Liver (tissue), 9 donors: ENCODE results near the gene TP63. TPM values are rescaled to one million over a fixed set of nuclear protein-coding genes. Genes with fewer than 3 reads are reported as not detected.

Experiments
- DNase-seq: peaks from one replicate; pipeline ENCODE4 v3.0.0-alpha.2; 2017; ENCODE audit warnings: low spot score
- H3K27ac ChIP-seq, 2 donors: one replicate each; pipeline ENCODE4 v1.7.0; 2013; ENCODE audit warnings: inconsistent platforms in 2 of 2, low read length in 2 of 2, control low read depth in 1 of 2, low read depth in 1 of 2, mild to moderate bottlenecking in 1 of 2
- H3K27me3 ChIP-seq, 4 donors: one replicate each; pipeline versions ENCODE4 v1.6.1 to v1.7.0; 2013; ENCODE audit warnings: low read length in 3 of 4, inconsistent platforms in 1 of 4, mild to moderate bottlenecking in 1 of 4, moderate library complexity in 1 of 4; ENCODE audit not compliant: control insufficient read depth in 4 of 4, insufficient read depth in 4 of 4
- H3K36me3 ChIP-seq, 4 donors: one replicate each; pipeline versions ENCODE4 v1.6.1 to v1.7.0; 2013; ENCODE audit warnings: low read length in 3 of 4, mild to moderate bottlenecking in 3 of 4, low read depth in 1 of 4, moderate library complexity in 1 of 4; ENCODE audit not compliant: control insufficient read depth in 4 of 4, insufficient read depth in 3 of 4
- H3K4me1 ChIP-seq, 4 donors: one replicate each; pipeline versions ENCODE4 v1.6.1 to v1.7.0; 2013; ENCODE audit warnings: low read length in 3 of 4, mild to moderate bottlenecking in 3 of 4, moderate library complexity in 1 of 4; ENCODE audit not compliant: control insufficient read depth in 4 of 4, insufficient read depth in 4 of 4
- H3K4me3 ChIP-seq, 3 donors: one replicate each; pipeline versions ENCODE4 v1.6.1 to v1.7.0; 2013; ENCODE audit warnings: low read length in 3 of 3, control low read depth in 1 of 3, low read depth in 1 of 3, mild to moderate bottlenecking in 1 of 3
- H3K9ac ChIP-seq, 2 donors: one replicate each; pipeline ENCODE4 v1.7.0; 2013; ENCODE audit warnings: low read length in 2 of 2, mild to moderate bottlenecking in 2 of 2, moderate library complexity in 2 of 2, control low read depth in 1 of 2, low read depth in 1 of 2
- H3K9me3 ChIP-seq, 4 donors: one replicate each; pipeline versions ENCODE4 v1.6.1 to v1.7.0; 2013; ENCODE audit warnings: low read length in 3 of 4; ENCODE audit not compliant: control insufficient read depth in 4 of 4
- EGR1 ChIP-seq, 2 donors: IDR thresholded peaks; 2 replicates each; pipeline ENCODE4 v1.6.1; 2016 to 2018; ENCODE audit warnings: antibody characterized with exemption in 2 of 2, low read depth in 2 of 2
- FOXA1 ChIP-seq: IDR thresholded peaks from 2 replicates; pipeline ENCODE4 v1.6.1; 2016; ENCODE audit warnings: antibody characterized with exemption
- FOXA2 ChIP-seq: IDR thresholded peaks from 2 replicates; pipeline ENCODE4 v1.6.1; 2016; ENCODE audit warnings: antibody characterized with exemption
- GABPA ChIP-seq, 2 donors: IDR thresholded peaks in 1 of 2; conservative IDR thresholded peaks in 1 of 2; 2 replicates each; pipeline ENCODE4 v1.6.1; 2016; ENCODE audit warnings: antibody characterized with exemption in 2 of 2, mild to moderate bottlenecking in 1 of 2, moderate library complexity in 1 of 2
- HNF4A ChIP-seq, 2 donors: conservative IDR thresholded peaks; 2 replicates each; pipeline ENCODE4 v1.6.1; 2016; ENCODE audit warnings: antibody characterized with exemption in 2 of 2, mild to moderate bottlenecking in 2 of 2
- HNF4G ChIP-seq: IDR thresholded peaks from 2 replicates; pipeline ENCODE4 v1.6.1; 2016; ENCODE audit warnings: antibody characterized with exemption
- NR2F2 ChIP-seq: IDR thresholded peaks from 2 replicates; pipeline ENCODE4 v1.6.1; 2016; ENCODE audit warnings: antibody characterized with exemption
- RAD21 ChIP-seq, 2 donors: IDR thresholded peaks; 2 replicates each; pipeline ENCODE4 v1.6.1; 2016; ENCODE audit warnings: antibody characterized with exemption in 2 of 2, mild to moderate bottlenecking in 2 of 2
- RXRA ChIP-seq, 2 donors: IDR thresholded peaks; 2 replicates each; pipeline ENCODE4 v1.6.1; 2017 to 2018; ENCODE audit warnings: antibody characterized with exemption in 2 of 2, mild to moderate bottlenecking in 1 of 2
- SP1 ChIP-seq: IDR thresholded peaks from 2 replicates; pipeline ENCODE4 v1.6.1; 2018; ENCODE audit warnings: antibody characterized with exemption, mild to moderate bottlenecking
- TAF1 ChIP-seq: conservative IDR thresholded peaks from 2 replicates; pipeline ENCODE4 v1.6.1; 2016; ENCODE audit warnings: antibody characterized with exemption, mild to moderate bottlenecking
- YY1 ChIP-seq: IDR thresholded peaks from 2 replicates; pipeline ENCODE4 v1.6.1; 2016; ENCODE audit warnings: antibody characterized with exemption, mild to moderate bottlenecking
- WGBS: extraction: QIAGEN DNeasy Blood & Tissue Kit; methylation state at CpG from one replicate; pipeline ENCODE4 v1.1.7; 2013; 5-methylcytosine and 5-hydroxymethylcytosine counted together
- polyA plus RNA-seq, 2 donors: library from polyadenylated mRNA; stranded (reverse) in 1 of 2; unstranded in 1 of 2; fragments of 200-250 nt in 1 of 2; fragments of >200 nt in 1 of 2; fragmentation: Nextera tagmentation in 1 of 2; extraction: Ambion mirVana in 1 of 2; gene quantifications; one replicate each; pipeline versions ENCODE4 v1.2.1 to v1.2.3, GENCODE V29; 2013 to 2015
- total RNA-seq, 2 donors: library from RNA; depleted of rRNA; stranded (reverse); fragments of >200 nt; gene quantifications; one replicate each; pipeline ENCODE4 v1.2.3, GENCODE V29; 2014
- TF ChIP-seq, protein P1 (sequence below): IDR thresholded peaks from 2 replicates; pipeline ENCODE4 v1.6.1; 2016; ENCODE audit warnings: antibody characterized with exemption
- TF ChIP-seq, protein P2 (sequence below): IDR thresholded peaks from 2 replicates; pipeline ENCODE4 v1.6.1; 2016; ENCODE audit warnings: antibody characterized with exemption
- TF ChIP-seq, protein P3 (sequence below): fragments of 150-350 bp; IDR thresholded peaks from 2 replicates; pipeline ENCODE4 v1.5.1; 2017; ENCODE audit warnings: improper control_type of control experiment, low read depth, low read length; ENCODE audit not compliant: missing input control
- donor health status: healthy.
- donor health status: healthy.
- donor health status: healthy.
- donor health status: healthy.
- donor health status: healthy.

TP63 gene
- total and polyA plus RNA-seq, 4 donors: under 0.01 to 0.08 (median 0.05) TPM; not detected in 1

DNA sequence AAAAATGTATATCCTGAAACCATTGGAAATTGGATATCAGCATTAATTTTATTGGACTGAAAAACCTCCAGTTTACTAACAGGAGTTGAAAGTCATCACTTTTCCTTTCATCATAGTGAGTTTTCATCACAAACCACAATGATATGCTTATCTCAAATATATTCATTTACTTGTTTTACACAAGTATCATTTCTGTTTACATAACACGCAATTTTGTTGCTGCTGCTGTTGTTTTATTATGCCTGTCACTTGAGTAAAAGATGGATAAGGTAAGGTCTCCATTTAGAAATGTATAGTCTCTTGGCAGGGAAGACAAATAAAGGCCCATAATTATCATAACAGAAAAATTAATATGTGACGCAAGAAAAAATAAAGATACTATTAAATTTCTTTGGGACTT, 199.2 kb downstream of the TP63 start:
- WGBS: 91% methylated on average over 2 of the region's 2 CpGs

DNA sequence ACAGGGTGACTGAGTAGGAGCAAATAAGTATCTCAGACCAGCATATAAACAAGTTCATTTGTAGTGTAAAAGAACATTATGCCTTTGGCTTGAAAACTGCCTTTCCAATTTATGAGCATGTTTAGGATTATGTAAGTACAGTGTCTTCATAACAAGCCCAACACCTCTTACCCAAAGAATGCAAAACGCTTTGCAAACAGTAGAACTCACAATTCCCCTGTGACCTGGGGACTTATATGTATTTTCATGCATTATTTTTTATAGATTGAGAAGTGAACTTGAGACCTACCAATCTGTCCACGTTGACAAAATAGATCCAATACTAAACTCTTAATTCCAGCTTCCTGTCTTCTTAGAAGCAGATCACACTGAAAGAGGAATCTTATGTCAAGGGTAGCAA, 202.1 kb downstream of the TP63 start:
- no peak for DNase-seq
- no peaks in the 10 kb centered on the region for H3K36me3 ChIP-seq
- H3K4me1 ChIP-seq: no peaks in the 10 kb centered on the region
- no peaks in the 10 kb centered on the region for H3K9me3 ChIP-seq
- no peak overlapping the region for H3K4me3 ChIP-seq
- 68% methylated on average over 2 of the region's 2 CpGs for WGBS
- H3K9ac ChIP-seq: no peak overlapping the region
- TF ChIP-seq GABPA (IDR thresholded peaks at IDR 0.05 in 1 of 2, conservative IDR thresholded peaks at IDR 0.05 in 1 of 2) (no peak), FOXA1 (no peak), YY1 (no peak), SP1 (no peak), RAD21 (IDR thresholded peaks at IDR 0.05) (no peak), RXRA (IDR thresholded peaks at IDR 0.05) (no peak), EGR1 (IDR thresholded peaks at IDR 0.05; ENCODE audit: low read depth in 2 of 2) (no peak)
- TF ChIP-seq, protein P1, sequence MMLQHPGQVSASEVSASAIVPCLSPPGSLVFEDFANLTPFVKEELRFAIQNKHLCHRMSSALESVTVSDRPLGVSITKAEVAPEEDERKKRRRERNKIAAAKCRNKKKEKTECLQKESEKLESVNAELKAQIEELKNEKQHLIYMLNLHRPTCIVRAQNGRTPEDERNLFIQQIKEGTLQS: no peak
- no peak overlapping the region for H3K27ac ChIP-seq
- H3K27me3 ChIP-seq: no peaks in the 10 kb centered on the region

More for the DNA sequence above, 199.2 kb downstream of the TP63 start:
- TF ChIP-seq, protein P2, sequence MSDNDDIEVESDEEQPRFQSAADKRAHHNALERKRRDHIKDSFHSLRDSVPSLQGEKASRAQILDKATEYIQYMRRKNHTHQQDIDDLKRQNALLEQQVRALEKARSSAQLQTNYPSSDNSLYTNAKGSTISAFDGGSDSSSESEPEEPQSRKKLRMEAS: no peak
- no peak for TF ChIP-seq TAF1
- DNase-seq: no peak
- Histone ChIP-seq H3K36me3 (no peaks in the 10 kb centered on the region), H3K27me3 (no peaks in the 10 kb centered on the region), H3K4me3 (no peak overlapping the region), H3K9me3 (no peaks in the 10 kb centered on the region), H3K9ac (no peak overlapping the region), H3K4me1 (no peaks in the 10 kb centered on the region), H3K27ac (no peak overlapping the region)

DNA sequence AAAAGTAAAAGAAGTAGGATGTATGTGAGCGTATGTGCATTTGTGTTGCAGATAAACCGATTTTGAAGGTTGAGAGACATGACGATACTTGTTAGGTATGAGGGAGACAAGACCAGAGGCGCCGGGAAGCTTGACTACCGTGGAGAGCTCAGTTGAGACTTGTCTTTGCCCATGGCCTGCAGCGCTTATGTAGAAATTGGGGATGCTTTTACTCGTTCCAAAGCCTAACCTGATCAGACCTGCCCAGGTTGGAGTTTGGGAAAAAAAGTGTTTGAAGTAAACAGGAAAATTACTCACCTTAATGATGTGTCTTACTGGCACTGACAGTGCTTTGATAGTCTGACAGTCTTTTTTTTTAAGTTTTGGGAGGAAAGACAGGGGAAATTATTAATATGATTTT, 202.8 kb downstream of the TP63 start:
- Histone ChIP-seq H3K27ac (no peak overlapping the region), H3K4me3 (no peak overlapping the region), H3K4me1 (no peaks in the 10 kb centered on the region), H3K9me3 (no peaks in the 10 kb centered on the region), H3K9ac (no peak overlapping the region), H3K27me3 (no peaks in the 10 kb centered on the region), H3K36me3 (no peaks in the 10 kb centered on the region)
- no peak for DNase-seq
- TF ChIP-seq, protein P3, sequence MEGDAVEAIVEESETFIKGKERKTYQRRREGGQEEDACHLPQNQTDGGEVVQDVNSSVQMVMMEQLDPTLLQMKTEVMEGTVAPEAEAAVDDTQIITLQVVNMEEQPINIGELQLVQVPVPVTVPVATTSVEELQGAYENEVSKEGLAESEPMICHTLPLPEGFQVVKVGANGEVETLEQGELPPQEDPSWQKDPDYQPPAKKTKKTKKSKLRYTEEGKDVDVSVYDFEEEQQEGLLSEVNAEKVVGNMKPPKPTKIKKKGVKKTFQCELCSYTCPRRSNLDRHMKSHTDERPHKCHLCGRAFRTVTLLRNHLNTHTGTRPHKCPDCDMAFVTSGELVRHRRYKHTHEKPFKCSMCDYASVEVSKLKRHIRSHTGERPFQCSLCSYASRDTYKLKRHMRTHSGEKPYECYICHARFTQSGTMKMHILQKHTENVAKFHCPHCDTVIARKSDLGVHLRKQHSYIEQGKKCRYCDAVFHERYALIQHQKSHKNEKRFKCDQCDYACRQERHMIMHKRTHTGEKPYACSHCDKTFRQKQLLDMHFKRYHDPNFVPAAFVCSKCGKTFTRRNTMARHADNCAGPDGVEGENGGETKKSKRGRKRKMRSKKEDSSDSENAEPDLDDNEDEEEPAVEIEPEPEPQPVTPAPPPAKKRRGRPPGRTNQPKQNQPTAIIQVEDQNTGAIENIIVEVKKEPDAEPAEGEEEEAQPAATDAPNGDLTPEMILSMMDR: no peak
- TF ChIP-seq FOXA2: no peak
- TF ChIP-seq EGR1 (IDR thresholded peaks at IDR 0.05; ENCODE audit: low read depth in 2 of 2): no peak
- TF ChIP-seq NR2F2: no peak
- TF ChIP-seq HNF4A (conservative IDR thresholded peaks at IDR 0.05): no peak
- TF ChIP-seq, protein P2: no peak
- TF ChIP-seq FOXA1: no peak
- no peak for TF ChIP-seq HNF4G
- 89% methylated on average over 8 of the region's 8 CpGs for WGBS
